ENCODE measurements around the gene HECTD1.

DNA sequence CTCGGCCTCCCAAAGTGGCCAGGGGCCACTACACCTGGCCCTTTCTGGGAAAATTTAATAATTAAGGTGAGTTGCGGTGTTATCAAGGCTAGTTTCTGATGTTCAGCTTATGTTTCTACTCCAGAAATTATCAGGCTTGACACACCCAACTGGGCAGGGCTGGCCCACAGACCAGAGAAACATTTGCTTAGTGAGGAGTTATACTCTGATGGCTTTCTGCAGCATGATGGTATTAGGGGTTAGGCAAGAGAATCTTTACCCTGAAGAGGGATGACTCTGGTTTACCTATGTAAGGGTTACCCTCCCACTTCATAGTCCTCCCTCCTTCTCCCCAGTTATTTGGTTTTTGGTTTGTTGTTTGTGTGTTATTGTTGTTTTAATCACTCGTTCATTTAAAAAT lies 24.5 kb upstream of the HECTD1 start:
- TF ChIP-seq, protein P1, sequence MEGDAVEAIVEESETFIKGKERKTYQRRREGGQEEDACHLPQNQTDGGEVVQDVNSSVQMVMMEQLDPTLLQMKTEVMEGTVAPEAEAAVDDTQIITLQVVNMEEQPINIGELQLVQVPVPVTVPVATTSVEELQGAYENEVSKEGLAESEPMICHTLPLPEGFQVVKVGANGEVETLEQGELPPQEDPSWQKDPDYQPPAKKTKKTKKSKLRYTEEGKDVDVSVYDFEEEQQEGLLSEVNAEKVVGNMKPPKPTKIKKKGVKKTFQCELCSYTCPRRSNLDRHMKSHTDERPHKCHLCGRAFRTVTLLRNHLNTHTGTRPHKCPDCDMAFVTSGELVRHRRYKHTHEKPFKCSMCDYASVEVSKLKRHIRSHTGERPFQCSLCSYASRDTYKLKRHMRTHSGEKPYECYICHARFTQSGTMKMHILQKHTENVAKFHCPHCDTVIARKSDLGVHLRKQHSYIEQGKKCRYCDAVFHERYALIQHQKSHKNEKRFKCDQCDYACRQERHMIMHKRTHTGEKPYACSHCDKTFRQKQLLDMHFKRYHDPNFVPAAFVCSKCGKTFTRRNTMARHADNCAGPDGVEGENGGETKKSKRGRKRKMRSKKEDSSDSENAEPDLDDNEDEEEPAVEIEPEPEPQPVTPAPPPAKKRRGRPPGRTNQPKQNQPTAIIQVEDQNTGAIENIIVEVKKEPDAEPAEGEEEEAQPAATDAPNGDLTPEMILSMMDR (conservative IDR thresholded peaks at IDR 0.05; ENCODE audit: low read length): no peak
- TF ChIP-seq EZH2phosphoT487 (IDR thresholded peaks at IDR 0.05; ENCODE audit: borderline replicate concordance, low read depth, low read length): no peak
